Measurements from ENCODE around the gene ASIP. TPM values are rescaled to one million over a fixed set of nuclear protein-coding genes. Genes with fewer than 3 reads are reported as not detected.

ASIP gene
- total and polyA plus RNA-seq, 2 of the 4 experiments (the other 2 are of a cell fraction): not detected

GRCh38 chr20:34296468-34296867, 55.2 kb downstream of the ASIP start:
- H3K9ac ChIP-seq (ENCODE audit: low read depth, low read length): no peak overlapping the region
- no peak overlapping the region for H3K27ac ChIP-seq (ENCODE audit: insufficient read depth, low read length)
- no peak overlapping the region for H4K5ac ChIP-seq (ENCODE audit: low read depth, low read length)
- no peak overlapping the region for H2BK20ac ChIP-seq (ENCODE audit: low read depth, low read length)
- no peak overlapping the region for H3K56ac ChIP-seq (ENCODE audit: extremely low read depth, insufficient read depth, low read length)
- H3K4ac ChIP-seq (ENCODE audit: low read depth, low read length): no peak overlapping the region
- no peaks in the 10 kb centered on the region for H3K27me3 ChIP-seq (ENCODE audit: control insufficient read depth, insufficient read depth, low read length)
- ATAC-seq (ENCODE audit: low read depth) (no peak), DNase-seq (no peak)
- H3K14ac ChIP-seq (replicated peaks; ENCODE audit: low read depth, low read length): no peak overlapping the region
- H2BK5ac ChIP-seq (ENCODE audit: low read depth, low read length, poor library complexity, severe bottlenecking): no peak overlapping the region
- no peaks in the 10 kb centered on the region for H3K9me3 ChIP-seq (ENCODE audit: control insufficient read depth, insufficient read depth, low read length)
- no peak overlapping the region for H2AK9ac ChIP-seq (replicated peaks; ENCODE audit: low read depth, low read length, poor library complexity)
- in situ Hi-C loops (cut with MboI; ENCODE audit: low sequenced_read_pairs): no loop called here
- peaks cover 36% of the 10 kb centered on the region; the same call in 1 of the 2 replicates for H4K20me1 ChIP-seq (ENCODE audit: insufficient read depth, low read length)
- H3K4me3 ChIP-seq (ENCODE audit: insufficient read depth, low read depth, low read length): no peak overlapping the region
- no peak overlapping the region for H2AK5ac ChIP-seq (ENCODE audit: low read depth, low read length)
- H3K23ac ChIP-seq (ENCODE audit: low read depth, low read length): no peak overlapping the region
- no peak overlapping the region for H2AFZ ChIP-seq (replicated peaks; ENCODE audit: low read length, poor library complexity)
- POLR2A ChIA-PET (ENCODE audit: unreplicated experiment): no interaction called here
- no CpG with 5 or more reads among the region's 3 CpGs for WGBS, 2 experiments (ENCODE audit: extremely low coverage in 2 of 2, insufficient read length in 1 of 2)
- no peak overlapping the region for H3K4me2 ChIP-seq (ENCODE audit: low read depth, low read length)
- peaks cover 6% of the 10 kb centered on the region; the same call in 1 of the 2 replicates for H3K4me1 ChIP-seq (ENCODE audit: control insufficient read depth, insufficient read depth, low read length)
- H3K9me1 ChIP-seq (ENCODE audit: insufficient read depth, low read length): peaks cover 4% of the 10 kb centered on the region
- H3K79me1 ChIP-seq (ENCODE audit: low read depth in 1 of 2, low read length in 2 of 2): peaks cover 34 to 73% of the 10 kb centered on the region in 2 experiments
- H4K91ac ChIP-seq (ENCODE audit: insufficient read depth, low read depth, low read length): no peak overlapping the region
- H2BK120ac ChIP-seq (ENCODE audit: low read depth, low read length): no peak overlapping the region
- CTCF ChIA-PET: interaction anchor here (1.3 kb wide), 1 partner anchor 106 kb away, joined by 5 read pairs; no protein-coding TSS in a partner anchor
- dilution Hi-C loops (cut with HindIII; ENCODE audit: low sequenced_read_pairs, unreplicated experiment): no loop called here
- no peak overlapping the region for H4K8ac ChIP-seq (ENCODE audit: low read depth in 2 of 2, low read length in 2 of 2)
- H3K36me3 ChIP-seq (ENCODE audit: control insufficient read depth, insufficient read depth, low read length): peaks cover 31% of the 10 kb centered on the region
- no peak for TF ChIP-seq MAZ (IDR thresholded peaks at IDR 0.05; ENCODE audit: borderline replicate concordance, low read depth, low read length)
- TF ChIP-seq BHLHE40 (IDR thresholded peaks at IDR 0.05; ENCODE audit: low read depth, low read length): no peak
- no peak for TF ChIP-seq RCOR1 (IDR thresholded peaks at IDR 0.05; ENCODE audit: insufficient replicate concordance, low read length)
- TF ChIP-seq SMC3 (IDR thresholded peaks at IDR 0.05; ENCODE audit: low read depth, low read length): no peak
- TF ChIP-seq, protein P1, sequence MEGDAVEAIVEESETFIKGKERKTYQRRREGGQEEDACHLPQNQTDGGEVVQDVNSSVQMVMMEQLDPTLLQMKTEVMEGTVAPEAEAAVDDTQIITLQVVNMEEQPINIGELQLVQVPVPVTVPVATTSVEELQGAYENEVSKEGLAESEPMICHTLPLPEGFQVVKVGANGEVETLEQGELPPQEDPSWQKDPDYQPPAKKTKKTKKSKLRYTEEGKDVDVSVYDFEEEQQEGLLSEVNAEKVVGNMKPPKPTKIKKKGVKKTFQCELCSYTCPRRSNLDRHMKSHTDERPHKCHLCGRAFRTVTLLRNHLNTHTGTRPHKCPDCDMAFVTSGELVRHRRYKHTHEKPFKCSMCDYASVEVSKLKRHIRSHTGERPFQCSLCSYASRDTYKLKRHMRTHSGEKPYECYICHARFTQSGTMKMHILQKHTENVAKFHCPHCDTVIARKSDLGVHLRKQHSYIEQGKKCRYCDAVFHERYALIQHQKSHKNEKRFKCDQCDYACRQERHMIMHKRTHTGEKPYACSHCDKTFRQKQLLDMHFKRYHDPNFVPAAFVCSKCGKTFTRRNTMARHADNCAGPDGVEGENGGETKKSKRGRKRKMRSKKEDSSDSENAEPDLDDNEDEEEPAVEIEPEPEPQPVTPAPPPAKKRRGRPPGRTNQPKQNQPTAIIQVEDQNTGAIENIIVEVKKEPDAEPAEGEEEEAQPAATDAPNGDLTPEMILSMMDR (conservative IDR thresholded peaks at IDR 0.05; ENCODE audit: low read depth, low read length): no peak
- TF ChIP-seq RAD21 (IDR thresholded peaks at IDR 0.05; ENCODE audit: low read length): no peak
- TF ChIP-seq CEBPB (IDR thresholded peaks at IDR 0.05; ENCODE audit: low read depth, low read length): no peak
- TF ChIP-seq, protein P2, sequence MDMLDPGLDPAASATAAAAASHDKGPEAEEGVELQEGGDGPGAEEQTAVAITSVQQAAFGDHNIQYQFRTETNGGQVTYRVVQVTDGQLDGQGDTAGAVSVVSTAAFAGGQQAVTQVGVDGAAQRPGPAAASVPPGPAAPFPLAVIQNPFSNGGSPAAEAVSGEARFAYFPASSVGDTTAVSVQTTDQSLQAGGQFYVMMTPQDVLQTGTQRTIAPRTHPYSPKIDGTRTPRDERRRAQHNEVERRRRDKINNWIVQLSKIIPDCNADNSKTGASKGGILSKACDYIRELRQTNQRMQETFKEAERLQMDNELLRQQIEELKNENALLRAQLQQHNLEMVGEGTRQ (IDR thresholded peaks at IDR 0.05; ENCODE audit: low read depth, low read length): no peak
- TF ChIP-seq FOS (IDR thresholded peaks at IDR 0.05; ENCODE audit: low read depth, low read length): no peak
- no peak for TF ChIP-seq ELK1 (IDR thresholded peaks at IDR 0.05; ENCODE audit: borderline replicate concordance, low read depth, low read length)
- TF ChIP-seq NFE2L2 (IDR thresholded peaks at IDR 0.05; ENCODE audit: low read depth, low read length): no peak
- no peak for TF ChIP-seq MAFK (IDR thresholded peaks at IDR 0.05; ENCODE audit: low read depth, low read length)
- TF ChIP-seq CHD1 (IDR thresholded peaks at IDR 0.05; ENCODE audit: low read depth, low read length): no peak
- no peak for TF ChIP-seq POLR2A (IDR thresholded peaks at IDR 0.05; ENCODE audit: low read depth, low read length)
- TF ChIP-seq MXI1 (IDR thresholded peaks at IDR 0.05; ENCODE audit: borderline replicate concordance, low read depth, low read length): no peak
- no peak for TF ChIP-seq RFX5 (IDR thresholded peaks at IDR 0.05; ENCODE audit: low read depth, low read length)
- BruUV-seq (replicated peaks): no TSS peak
- H2BK15ac ChIP-seq (ENCODE audit: low read depth, low read length): no peak overlapping the region
- H3K18ac ChIP-seq (ENCODE audit: low read depth, low read length): no peak overlapping the region
- intact Hi-C loops (cut with micrococcal nuclease): no loop called here
